Ectodermal cell (in vitro differentiated cells): ENCODE results near the gene VAT1L.

Experiments
- H3K27ac ChIP-seq: 2 replicates; pipeline ENCODE4 v1.7.0; 2013; ENCODE audit warnings: mild to moderate bottlenecking, low read depth, low read length; ENCODE audit not compliant: insufficient read depth, poor library complexity, severe bottlenecking
- H3K27me3 ChIP-seq: 2 replicates; pipeline ENCODE4 v1.7.0; 2013; ENCODE audit warnings: mild to moderate bottlenecking, low read length; ENCODE audit not compliant: insufficient read depth, control insufficient read depth, poor library complexity, severe bottlenecking
- H3K36me3 ChIP-seq: one replicate; pipeline ENCODE4 v1.7.0; 2013; ENCODE audit warnings: low read length; ENCODE audit not compliant: control insufficient read depth, insufficient read depth
- H3K4me1 ChIP-seq: one replicate; pipeline ENCODE4 v1.7.0; 2013; ENCODE audit warnings: low read length; ENCODE audit not compliant: control insufficient read depth, insufficient read depth
- H3K4me3 ChIP-seq: 2 replicates; pipeline ENCODE4 v1.7.0; 2013; ENCODE audit warnings: low read depth, low read length, control low read depth; ENCODE audit not compliant: insufficient read depth
- H3K9me3 ChIP-seq: 2 replicates; pipeline ENCODE4 v1.7.0; 2013; ENCODE audit warnings: mild to moderate bottlenecking, low read length, moderate library complexity; ENCODE audit not compliant: control insufficient read depth
- WGBS, 2 experiments: methylation state at CpG; one replicate each; pipeline ENCODE4 v1.1.7; 2013; ENCODE audit warnings: missing lambda C conversion rate in 2 of 2; 5-methylcytosine and 5-hydroxymethylcytosine counted together

Gene VAT1L

GRCh38 chr16:77866752-77867151 is 78.4 kb downstream of the VAT1L start:
- H3K27ac ChIP-seq = no peak overlapping the region
- H3K36me3 ChIP-seq = peaks cover 8% of the 10 kb centered on the region
- no peaks in the 10 kb centered on the region for H3K9me3 ChIP-seq
- no peak overlapping the region for H3K4me3 ChIP-seq
- H3K4me1 ChIP-seq = peaks cover 8% of the 10 kb centered on the region
- 94 to 97% methylated on average over 8 of the region's 8 CpGs for WGBS, 2 experiments
- H3K27me3 ChIP-seq = no peaks in the 10 kb centered on the region

- no peak overlapping the region for H3K27ac ChIP-seq
- 91 to 100% methylated on average over 2 of the region's 2 CpGs for WGBS, 2 experiments
- no peak overlapping the region for H3K4me3 ChIP-seq
- H3K4me1 ChIP-seq = peaks cover 8% of the 10 kb centered on the region
- no peaks in the 10 kb centered on the region for H3K9me3 ChIP-seq
- H3K27me3 ChIP-seq = no peaks in the 10 kb centered on the region
- H3K36me3 ChIP-seq = peaks cover 8% of the 10 kb centered on the region
These were observed 79.7 kb downstream of the VAT1L start for GRCh38 chr16:77868052-77868451.

- 94 to 96% methylated on average over 5 of the region's 5 CpGs for WGBS, 2 experiments
- H3K4me3 ChIP-seq = no peak overlapping the region
- no peaks in the 10 kb centered on the region for H3K27me3 ChIP-seq
- H3K36me3 ChIP-seq = peaks cover 4% of the 10 kb centered on the region
- H3K9me3 ChIP-seq = no peaks in the 10 kb centered on the region
- H3K4me1 ChIP-seq = peaks cover 8% of the 10 kb centered on the region
- no peak overlapping the region for H3K27ac ChIP-seq
These were observed 80.1 kb downstream of the VAT1L start for GRCh38 chr16:77868478-77868877.

GRCh38 chr16:77869997-77870813 is 81.8 kb downstream of the VAT1L start:
- H3K27me3 ChIP-seq = no peaks in the 10 kb centered on the region
- 88 to 91% methylated on average over 13 of the region's 13 CpGs for WGBS, 2 experiments
- no peak overlapping the region for H3K27ac ChIP-seq
- H3K4me3 ChIP-seq = no peak overlapping the region
- no peaks in the 10 kb centered on the region for H3K9me3 ChIP-seq
- peaks cover 8% of the 10 kb centered on the region for H3K4me1 ChIP-seq
- H3K36me3 ChIP-seq = no peaks in the 10 kb centered on the region

- peaks cover 8% of the 10 kb centered on the region for H3K4me1 ChIP-seq
- H3K27me3 ChIP-seq = no peaks in the 10 kb centered on the region
- no peak overlapping the region for H3K27ac ChIP-seq
- WGBS, 2 experiments = 96 to 98% methylated on average over 1 of the region's 1 CpG
- H3K9me3 ChIP-seq = no peaks in the 10 kb centered on the region
- no peak overlapping the region for H3K4me3 ChIP-seq
- no peaks in the 10 kb centered on the region for H3K36me3 ChIP-seq
These were observed 83.6 kb downstream of the VAT1L start for GRCh38 chr16:77871932-77872331.

- Histone ChIP-seq H3K4me3 (no peak overlapping the region), H3K9me3 (no peaks in the 10 kb centered on the region), H3K27me3 (no peaks in the 10 kb centered on the region), H3K27ac (no peak overlapping the region), H3K36me3 (no peaks in the 10 kb centered on the region), H3K4me1 (peaks cover 8% of the 10 kb centered on the region)
- 93 to 97% methylated on average over 3 of the region's 3 CpGs for WGBS, 2 experiments
These were observed 84.7 kb downstream of the VAT1L start for GRCh38 chr16:77873066-77873465.

GRCh38 chr16:77874347-77874746 is 86.0 kb downstream of the VAT1L start:
- Histone ChIP-seq H3K4me3 (no peak overlapping the region), H3K36me3 (no peaks in the 10 kb centered on the region), H3K9me3 (no peaks in the 10 kb centered on the region), H3K4me1 (no peaks in the 10 kb centered on the region), H3K27ac (no peak overlapping the region), H3K27me3 (no peaks in the 10 kb centered on the region)
- WGBS, 2 experiments = 90 to 93% methylated on average over 1 of the region's 1 CpG

GRCh38 chr16:77876776-77877175 is 88.4 kb downstream of the VAT1L start:
- Histone ChIP-seq H3K9me3 (no peaks in the 10 kb centered on the region), H3K27ac (no peak overlapping the region), H3K4me3 (no peak overlapping the region), H3K36me3 (no peaks in the 10 kb centered on the region), H3K27me3 (no peaks in the 10 kb centered on the region), H3K4me1 (no peaks in the 10 kb centered on the region)
- WGBS, 2 experiments = 92 to 100% methylated on average over 2 of the region's 2 CpGs

GRCh38 chr16:77877712-77878347 is 89.5 kb downstream of the VAT1L start:
- no peaks in the 10 kb centered on the region for H3K9me3 ChIP-seq
- no peak overlapping the region for H3K27ac ChIP-seq
- no peaks in the 10 kb centered on the region for H3K4me1 ChIP-seq
- 95 to 98% methylated on average over 6 to 7 of the region's 7 CpGs for WGBS, 2 experiments
- H3K27me3 ChIP-seq = no peaks in the 10 kb centered on the region
- H3K4me3 ChIP-seq = no peak overlapping the region
- H3K36me3 ChIP-seq = no peaks in the 10 kb centered on the region

- no peaks in the 10 kb centered on the region for H3K27me3 ChIP-seq
- H3K36me3 ChIP-seq = peaks cover 3% of the 10 kb centered on the region
- H3K9me3 ChIP-seq = no peaks in the 10 kb centered on the region
- WGBS, 2 experiments = 91 to 93% methylated on average over 2 of the region's 2 CpGs
- no peak overlapping the region for H3K4me3 ChIP-seq
- no peaks in the 10 kb centered on the region for H3K4me1 ChIP-seq
- no peak overlapping the region for H3K27ac ChIP-seq
These were observed 93.1 kb downstream of the VAT1L start for GRCh38 chr16:77881355-77882030.
